Mucosa of descending colon (tissue), 3 donors: Measurements from ENCODE around the gene TNKS1BP1. TPM values are rescaled to one million over a fixed set of nuclear protein-coding genes. Genes with fewer than 3 reads are reported as not detected.

Experiments
- ATAC-seq: fragments of 200-7000 bp; cut with Tn5 transposase; one replicate; pipeline ENCODE4 v1.9.1; 2020; ENCODE audit warnings: mild to moderate bottlenecking, moderate library complexity
- DNase-seq, 3 donors: peaks; one replicate each; pipeline ENCODE4 v3.0.0-alpha.2; 2020
- H3K36me3 ChIP-seq: fragments of 200-600 bp; one replicate; pipeline ENCODE4 v1.8.0; 2021; ENCODE audit warnings: low read depth, mild to moderate bottlenecking
- H3K4me1 ChIP-seq: fragments of 200-600 bp; one replicate; pipeline ENCODE4 v1.8.0; 2021; ENCODE audit warnings: low read depth, mild to moderate bottlenecking
- H3K4me3 ChIP-seq: fragments of 200-600 bp; one replicate; pipeline ENCODE4 v1.8.0; 2021; ENCODE audit warnings: mild to moderate bottlenecking
- H3K9me3 ChIP-seq: fragments of 200-600 bp; one replicate; pipeline ENCODE4 v1.8.0; 2021; ENCODE audit warnings: mild to moderate bottlenecking
- intact Hi-C, 2 donors: fragments of 100-400 bp; cut with DNase I in 1 of 2; cut with micrococcal nuclease in 1 of 2; formaldehyde crosslinking; loops; one replicate each; pipeline versions ENCODE4 v1.11.0 to v1.11.1; 2022; cut with DNase I, micrococcal nuclease
- total RNA-seq, 3 donors: library from RNA; stranded (reverse); fragmentation: NEBNext Ultra II Directional in 2 of 3; extraction: Animal tissue kit (Norgen Biotek cat#: 25700) in 2 of 3; gene quantifications; one replicate each; pipeline versions ENCODE4 v1.2.1 to v1.2.4, GENCODE V29; 2021 to 2023
- TF ChIP-seq, protein P1 (sequence below): fragments of 200-600 bp; IDR thresholded peaks from one replicate; pipeline ENCODE4 v1.8.0; 2022; ENCODE audit warnings: antibody characterized with exemption, mild to moderate bottlenecking
- donor health status: DM: no; HTN: no; CAD: no; lungs with moderate emphysema.
- donor health status: DM: no; HTN: no; CAD: no.
- donor health status: DM: no; HTN: yes; CAD: no.

TNKS1BP1 gene
- total RNA-seq, 3 donors from 2014 or later = 90.0 to 149 (median 94.3) TPM

DNA sequence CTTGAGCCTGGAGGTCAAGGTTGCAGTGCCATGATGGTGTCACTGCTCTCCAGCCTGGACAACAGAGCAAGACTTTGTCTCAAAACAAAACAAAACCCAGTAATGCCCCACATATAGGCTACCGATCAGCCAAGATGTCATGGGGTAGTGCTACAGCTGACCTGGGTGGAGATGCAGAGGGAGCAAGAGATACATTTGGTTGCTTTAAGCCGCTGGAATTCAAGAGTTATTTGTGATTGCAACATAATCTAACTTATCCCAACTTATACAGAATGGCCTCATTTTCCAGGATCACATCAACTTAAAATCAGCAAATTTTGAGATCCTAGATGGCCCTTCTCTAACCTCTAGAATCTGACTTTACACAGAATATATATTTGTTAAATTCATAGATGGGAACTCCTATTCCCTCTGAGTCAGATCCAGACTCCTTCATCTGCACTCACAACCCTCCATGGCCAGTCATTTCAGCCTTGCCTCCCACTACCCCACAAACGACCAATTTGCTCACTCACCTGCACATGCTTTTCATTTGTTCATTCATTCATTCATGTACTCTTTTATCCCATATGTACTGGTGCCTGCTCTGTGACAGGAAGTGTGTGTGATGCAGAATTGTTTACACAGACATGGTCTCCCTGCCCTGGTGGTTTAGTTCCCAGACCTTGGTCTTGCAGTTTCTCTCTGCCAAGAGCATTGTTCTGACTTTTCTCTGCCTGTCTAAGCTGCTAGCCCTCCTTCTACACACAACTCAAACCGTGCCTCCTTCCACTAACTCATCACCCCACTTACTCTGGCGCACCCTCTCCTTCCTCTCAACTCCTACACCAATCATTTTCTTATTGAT lies 63.6 kb downstream of the TNKS1BP1 start:
- Histone ChIP-seq H3K4me1 (no peaks in the 10 kb centered on the region), H3K36me3 (no peaks in the 10 kb centered on the region), H3K4me3 (no peak overlapping the region), H3K9me3 (peaks cover 9% of the 10 kb centered on the region)
- intact Hi-C loops = no loop called here
- TF ChIP-seq, protein P1, sequence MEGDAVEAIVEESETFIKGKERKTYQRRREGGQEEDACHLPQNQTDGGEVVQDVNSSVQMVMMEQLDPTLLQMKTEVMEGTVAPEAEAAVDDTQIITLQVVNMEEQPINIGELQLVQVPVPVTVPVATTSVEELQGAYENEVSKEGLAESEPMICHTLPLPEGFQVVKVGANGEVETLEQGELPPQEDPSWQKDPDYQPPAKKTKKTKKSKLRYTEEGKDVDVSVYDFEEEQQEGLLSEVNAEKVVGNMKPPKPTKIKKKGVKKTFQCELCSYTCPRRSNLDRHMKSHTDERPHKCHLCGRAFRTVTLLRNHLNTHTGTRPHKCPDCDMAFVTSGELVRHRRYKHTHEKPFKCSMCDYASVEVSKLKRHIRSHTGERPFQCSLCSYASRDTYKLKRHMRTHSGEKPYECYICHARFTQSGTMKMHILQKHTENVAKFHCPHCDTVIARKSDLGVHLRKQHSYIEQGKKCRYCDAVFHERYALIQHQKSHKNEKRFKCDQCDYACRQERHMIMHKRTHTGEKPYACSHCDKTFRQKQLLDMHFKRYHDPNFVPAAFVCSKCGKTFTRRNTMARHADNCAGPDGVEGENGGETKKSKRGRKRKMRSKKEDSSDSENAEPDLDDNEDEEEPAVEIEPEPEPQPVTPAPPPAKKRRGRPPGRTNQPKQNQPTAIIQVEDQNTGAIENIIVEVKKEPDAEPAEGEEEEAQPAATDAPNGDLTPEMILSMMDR = no peak
- DNase-seq = no peak
- ATAC-seq = no peak

DNA sequence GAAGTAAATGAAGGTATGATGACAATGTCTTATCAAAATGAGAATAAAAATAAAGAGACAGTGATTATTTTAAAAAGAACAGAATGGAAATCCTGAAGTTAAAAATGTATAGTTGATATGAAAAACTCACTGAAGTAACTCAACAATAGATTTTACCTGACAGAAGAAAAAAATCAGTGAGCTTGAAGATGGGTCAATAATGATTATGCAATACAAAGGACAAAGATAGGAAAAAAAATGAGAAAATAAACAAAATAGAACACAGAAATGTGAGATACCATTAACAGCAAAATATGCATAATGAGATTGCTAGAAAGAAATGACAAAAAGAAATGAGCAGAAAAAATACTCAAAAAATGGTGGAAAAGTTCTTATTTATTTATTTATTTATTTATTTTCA lies 68.6 kb downstream of the TNKS1BP1 start:
- intact Hi-C loops = loop anchor here in 1 of 2 donors (10.0 kb wide), 1 partner anchor 411 kb away; no protein-coding TSS in a partner anchor
- H3K9me3 ChIP-seq = no peaks in the 10 kb centered on the region
- no peak overlapping the region for H3K4me3 ChIP-seq
- H3K36me3 ChIP-seq = no peaks in the 10 kb centered on the region
- no peaks in the 10 kb centered on the region for H3K4me1 ChIP-seq
- TF ChIP-seq, protein P1 = no peak
- ATAC-seq (no peak), DNase-seq (no peak)

DNA sequence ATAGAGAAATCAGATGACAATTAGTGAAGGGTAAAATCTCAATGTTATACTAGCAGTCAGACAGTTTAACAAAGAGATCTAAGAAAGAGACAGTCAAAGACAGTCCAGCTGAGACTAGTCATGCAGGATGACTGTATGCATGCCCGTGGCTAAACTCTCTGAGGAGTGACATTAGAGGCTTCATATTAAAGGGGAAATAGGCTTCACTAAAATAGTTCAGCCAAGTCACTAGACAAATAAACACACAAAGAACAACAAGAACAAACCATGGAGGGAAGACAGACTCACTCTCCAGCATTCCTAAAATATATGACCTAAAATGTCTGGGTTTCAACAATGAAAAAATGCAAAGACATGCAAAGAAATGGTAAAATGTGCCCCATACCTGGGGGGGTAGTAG lies 69.1 kb downstream of the TNKS1BP1 start:
- Histone ChIP-seq H3K36me3 (no peaks in the 10 kb centered on the region), H3K9me3 (no peaks in the 10 kb centered on the region), H3K4me3 (no peak overlapping the region), H3K4me1 (no peaks in the 10 kb centered on the region)
- intact Hi-C loops = loop anchor here in 1 of 2 donors (10.0 kb wide), 1 partner anchor 411 kb away; no protein-coding TSS in a partner anchor
- no peak for ATAC-seq
- no peak for DNase-seq
- TF ChIP-seq, protein P1 = no peak

DNA sequence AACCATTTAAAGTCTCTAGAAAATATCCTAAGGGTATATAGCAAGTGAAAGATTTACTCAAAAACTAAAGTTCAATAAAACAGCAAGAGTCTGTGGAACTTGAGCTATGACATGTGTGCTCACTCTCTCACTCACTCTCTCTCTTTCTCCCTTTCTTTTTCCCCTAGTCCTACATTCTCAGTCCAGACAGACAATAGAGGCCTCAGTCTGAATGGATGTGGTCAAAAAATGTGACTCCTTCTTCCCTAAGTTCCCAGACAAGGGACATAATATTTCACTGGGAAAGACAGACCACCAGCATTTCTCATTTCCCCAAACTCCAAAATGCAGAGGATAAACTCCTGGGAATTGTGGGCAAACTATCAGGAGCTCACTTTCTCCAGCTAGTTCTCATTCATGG lies 70.1 kb downstream of the TNKS1BP1 start:
- Histone ChIP-seq H3K9me3 (no peaks in the 10 kb centered on the region), H3K4me3 (no peak overlapping the region), H3K4me1 (no peaks in the 10 kb centered on the region), H3K36me3 (no peaks in the 10 kb centered on the region)
- intact Hi-C loops = loop anchor here (5.0 to 10.0 kb wide), 2 partner anchors 410 to 412 kb away; no protein-coding TSS in a partner anchor
- TF ChIP-seq, protein P1 = no peak
- no peak for DNase-seq
- no peak for ATAC-seq

DNA sequence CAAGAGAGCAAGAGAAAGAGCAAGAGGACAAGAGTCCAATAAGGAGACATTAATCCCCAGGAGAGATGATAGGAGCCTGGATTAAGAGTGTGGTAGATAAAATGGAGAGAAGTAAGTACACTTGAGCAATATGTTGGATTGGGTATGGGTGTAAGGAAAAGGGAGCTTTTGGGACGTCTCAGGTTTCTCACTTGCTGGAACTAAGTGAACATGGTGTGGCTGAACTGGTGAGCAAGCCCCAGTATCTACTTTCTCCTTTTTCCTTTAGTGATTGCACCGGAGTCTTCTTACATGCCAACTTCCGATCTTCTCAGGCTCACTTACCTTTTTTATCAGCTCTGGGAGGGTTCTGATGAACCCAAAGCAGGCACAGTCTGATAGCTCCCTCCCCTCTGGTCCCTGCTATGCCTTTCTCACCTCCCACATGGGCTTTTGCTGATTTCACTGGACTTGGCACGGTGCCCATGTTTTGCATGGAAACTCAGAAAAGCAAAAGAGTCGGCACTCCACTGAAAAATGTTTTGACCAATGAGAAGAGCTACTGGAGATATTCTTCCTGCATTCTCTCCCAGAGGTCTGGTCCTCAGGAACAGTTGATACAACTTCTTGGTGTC lies 73.2 kb downstream of the TNKS1BP1 start:
- TF ChIP-seq, protein P1 = no peak
- intact Hi-C loops = loop anchor here (5.0 to 10.0 kb wide), 2 partner anchors 407 to 409 kb away; no protein-coding TSS in a partner anchor
- DNase-seq (no peak), ATAC-seq (no peak)
- H3K9me3 ChIP-seq = no peaks in the 10 kb centered on the region
- H3K4me3 ChIP-seq = no peak overlapping the region
- H3K4me1 ChIP-seq = no peaks in the 10 kb centered on the region
- no peaks in the 10 kb centered on the region for H3K36me3 ChIP-seq
